Measurements from ENCODE around the gene RIMBP3C. TPM values are rescaled to one million over a fixed set of nuclear protein-coding genes. Genes with fewer than 3 reads are reported as not detected.
"Not testable (repeated sequence)": the region's sequence is repeated elsewhere in the genome, so short reads cannot be mapped to it uniquely, and the experiment has no call there.

Gene RIMBP3C
- 0.47 and 0.49 TPM in 2 replicates for total RNA-seq (2014; rRNA removed; shearing (Covaris generic))

- DNase-seq (ENCODE audit: low spot score); in situ Hi-C loops (cut with HindIII; ENCODE audit: low sequenced_read_pairs): not testable (repeated sequence)
Observed at GRCh38 chr22:21551361-21551760, at the start of gene RIMBP3C. RIMBP3C (minus strand) TSS chr22:21551461; CDS start chr22:21550976, 485 bp downstream.

- DNase-seq (ENCODE audit: low spot score) = no peak
- in situ Hi-C loops (cut with HindIII; ENCODE audit: low sequenced_read_pairs) = no loop called here
Observed at GRCh38 chr22:21599053-21599893, 48.0 kb upstream of the RIMBP3C start.

GRCh38 chr22:21598302-21598701 is 47.0 kb upstream of the RIMBP3C start:
- in situ Hi-C loops (cut with HindIII; ENCODE audit: low sequenced_read_pairs) = no loop called here
- DNase-seq (ENCODE audit: low spot score) = no peak

DNA sequence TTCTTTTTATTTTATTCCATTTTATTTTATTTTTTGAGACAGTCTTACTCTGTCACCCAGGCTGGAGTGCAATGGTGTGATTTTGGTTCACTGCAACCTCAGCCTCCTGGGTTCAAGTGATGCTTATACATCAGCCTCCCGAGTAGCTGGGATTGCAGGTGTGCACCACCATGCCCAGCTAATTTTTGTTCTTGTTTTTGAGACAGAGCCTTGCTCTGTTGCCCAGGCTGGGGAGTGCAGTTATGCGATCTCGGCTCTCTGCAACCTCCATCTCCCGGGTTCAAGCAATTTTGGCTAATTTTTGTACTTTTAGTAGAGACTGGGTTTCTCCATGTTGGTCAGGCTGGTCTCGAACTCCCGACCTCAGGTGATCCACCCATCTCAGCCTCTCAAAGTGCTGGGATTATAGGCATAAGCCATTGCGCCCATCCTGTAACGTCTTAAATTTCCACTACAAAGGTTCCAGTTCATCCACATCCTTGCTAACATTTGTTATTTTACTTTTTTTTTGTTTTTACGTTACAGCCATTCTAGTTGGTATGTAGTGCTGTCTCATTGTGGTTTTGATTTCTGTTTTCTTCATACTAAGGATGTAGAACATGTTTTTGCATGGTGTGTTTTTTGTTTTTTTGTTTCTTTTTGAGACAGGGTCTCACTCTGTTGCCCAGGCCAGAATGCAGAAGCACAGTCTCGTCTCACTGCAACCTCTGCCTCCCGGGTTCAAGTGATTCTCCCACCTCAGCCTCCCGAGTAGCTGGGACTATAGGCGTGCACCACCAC is 45.3 kb upstream of the RIMBP3C start:
- DNase-seq (ENCODE audit: low spot score); in situ Hi-C loops (cut with HindIII; ENCODE audit: low sequenced_read_pairs): not testable (repeated sequence)

- DNase-seq (ENCODE audit: low spot score) = no peak
- in situ Hi-C loops (cut with HindIII; ENCODE audit: low sequenced_read_pairs) = no loop called here
Observed at GRCh38 chr22:21594865-21595452, 43.7 kb upstream of the RIMBP3C start.

GRCh38 chr22:21593406-21594232 is 42.4 kb upstream of the RIMBP3C start:
- peak; percentile 65 for DNase-seq (ENCODE audit: low spot score)
- in situ Hi-C loops (cut with HindIII; ENCODE audit: low sequenced_read_pairs) = no loop called here

DNA sequence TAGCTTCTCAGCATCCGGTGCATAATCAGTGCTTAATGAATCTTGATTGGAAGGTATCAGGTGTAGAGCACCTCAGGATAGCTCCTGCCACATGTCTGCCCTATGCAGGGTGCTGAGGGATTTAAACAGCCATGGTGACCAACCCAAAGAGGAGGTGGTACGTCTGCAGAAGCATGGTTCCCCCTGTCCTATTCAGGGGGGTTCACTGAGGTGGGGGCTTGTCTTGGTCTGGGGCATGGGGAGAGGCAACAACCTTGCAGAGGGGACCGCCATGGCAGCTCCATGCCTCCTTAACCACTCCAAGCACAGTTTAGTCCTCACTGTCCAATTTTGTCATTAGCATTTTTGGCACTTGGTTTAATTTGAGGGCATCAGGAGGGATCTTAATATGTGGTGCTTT is 41.2 kb upstream of the RIMBP3C start:
- no peak for DNase-seq (ENCODE audit: low spot score)
- in situ Hi-C loops (cut with HindIII; ENCODE audit: low sequenced_read_pairs) = no loop called here

GRCh38 chr22:21591695-21592094 is 40.4 kb upstream of the RIMBP3C start:
- in situ Hi-C loops (cut with HindIII; ENCODE audit: low sequenced_read_pairs) = no loop called here
- no peak for DNase-seq (ENCODE audit: low spot score)

DNA sequence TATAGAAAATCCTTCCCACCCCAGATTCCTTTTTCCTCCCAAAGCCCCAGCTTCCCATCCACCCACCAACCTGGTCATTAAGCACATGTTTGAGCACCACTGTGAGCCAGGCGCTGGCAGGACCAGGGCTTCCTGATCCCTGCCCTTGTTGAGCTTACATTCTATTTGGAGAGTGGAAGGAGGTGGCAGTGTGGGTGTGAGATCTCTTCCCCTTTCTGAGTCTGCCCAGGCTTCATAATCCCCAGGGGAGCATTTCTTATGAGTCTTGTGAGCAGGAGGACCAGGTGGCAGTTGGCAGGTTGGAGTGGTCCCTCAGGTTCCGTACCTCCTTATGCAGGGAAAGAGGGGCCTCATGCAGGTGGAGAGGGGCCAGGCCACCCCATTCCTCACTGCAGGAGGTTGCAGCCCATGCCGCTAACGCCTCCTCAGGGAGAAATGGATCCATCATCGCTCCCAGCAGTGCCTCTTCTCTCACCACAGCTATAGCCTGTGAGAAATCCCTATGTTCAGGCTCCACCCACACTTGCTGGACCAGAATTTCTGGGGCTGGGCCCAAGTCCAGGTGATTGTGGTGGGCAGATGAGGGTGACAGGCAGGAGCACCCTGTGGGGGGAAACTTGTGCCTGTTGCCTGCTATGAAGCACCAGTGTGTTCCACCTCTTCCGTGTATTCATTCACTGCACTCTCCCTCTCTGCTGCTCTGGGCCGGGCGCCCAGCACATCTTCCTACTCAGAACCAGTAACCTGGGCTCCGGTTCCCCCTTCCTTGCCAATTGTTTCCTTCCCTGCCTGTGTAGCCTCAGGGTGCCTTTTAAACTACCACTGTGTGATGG is 39.8 kb upstream of the RIMBP3C start:
- in situ Hi-C loops (cut with HindIII; ENCODE audit: low sequenced_read_pairs) = no loop called here
- DNase-seq (ENCODE audit: low spot score) = peak; percentile 34

GRCh38 chr22:21589396-21589795 is 38.1 kb upstream of the RIMBP3C start:
- in situ Hi-C loops (cut with HindIII; ENCODE audit: low sequenced_read_pairs) = no loop called here

DNA sequence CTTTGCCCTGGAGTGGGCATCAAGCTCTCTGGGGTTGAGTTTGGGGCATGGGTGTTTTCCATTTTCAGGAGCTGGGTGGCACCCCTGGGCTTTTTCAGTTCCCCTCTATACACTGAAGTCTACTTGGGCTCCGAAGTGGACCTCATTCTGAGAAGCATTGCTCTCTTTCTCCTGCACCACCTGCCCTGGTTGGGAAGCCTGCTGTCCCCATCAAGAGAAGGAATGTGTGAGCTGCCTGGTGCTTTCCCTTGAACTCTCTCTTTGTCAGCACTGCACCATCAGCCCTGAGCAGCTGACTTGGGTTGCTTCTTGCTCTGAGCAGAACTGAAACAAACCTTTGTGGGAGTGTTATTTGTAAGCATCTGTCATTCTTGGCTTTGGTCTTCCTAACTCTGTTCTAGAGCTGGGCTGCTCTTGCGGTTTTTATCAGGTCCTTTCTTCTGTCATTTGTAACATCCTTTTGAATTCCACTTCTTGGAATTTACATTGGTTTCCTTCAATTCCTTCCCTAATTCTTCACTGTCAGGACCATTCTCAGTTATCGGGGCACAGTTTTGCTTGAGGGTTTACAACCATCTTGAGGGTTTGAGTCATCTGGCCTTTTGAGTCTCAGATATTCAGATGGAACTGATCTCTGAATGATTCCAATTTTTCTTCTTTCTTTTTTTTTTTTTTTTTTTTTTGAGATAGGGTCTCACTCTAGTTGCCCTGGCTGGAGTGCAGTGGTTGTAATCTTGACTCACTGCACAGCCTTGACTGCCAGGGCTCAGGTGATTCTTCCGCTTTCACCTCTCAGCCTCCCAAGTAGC is 36.7 kb upstream of the RIMBP3C start:
- in situ Hi-C loops (cut with HindIII; ENCODE audit: low sequenced_read_pairs) = no loop called here
- peak; percentile 47 for DNase-seq (ENCODE audit: low spot score)

More at GRCh38 chr22:21589396-21589795, 38.1 kb upstream of the RIMBP3C start:
- DNase-seq (ENCODE audit: low spot score) = no peak

DNA sequence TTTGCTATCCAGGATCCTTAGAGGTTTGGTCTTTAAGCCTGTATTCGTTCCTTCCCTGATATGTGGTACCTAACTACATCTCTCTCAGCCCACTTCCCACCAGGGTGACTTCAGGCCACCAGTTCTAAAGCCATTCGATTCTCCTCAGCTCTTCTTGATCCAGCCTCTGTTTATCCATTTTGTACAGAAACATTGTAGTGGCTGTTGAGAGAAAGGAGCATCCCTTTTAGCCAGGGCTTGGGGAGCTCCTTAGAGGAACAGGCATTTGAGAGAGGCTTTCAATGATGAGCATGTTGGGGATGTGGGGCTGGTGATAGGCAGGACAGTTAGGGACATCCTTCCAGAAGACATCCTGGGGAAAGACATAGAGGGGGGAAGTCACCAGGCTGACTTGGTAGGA is 34.1 kb upstream of the RIMBP3C start:
- in situ Hi-C loops (cut with HindIII; ENCODE audit: low sequenced_read_pairs) = no loop called here
- DNase-seq (ENCODE audit: low spot score) = no peak

DNA sequence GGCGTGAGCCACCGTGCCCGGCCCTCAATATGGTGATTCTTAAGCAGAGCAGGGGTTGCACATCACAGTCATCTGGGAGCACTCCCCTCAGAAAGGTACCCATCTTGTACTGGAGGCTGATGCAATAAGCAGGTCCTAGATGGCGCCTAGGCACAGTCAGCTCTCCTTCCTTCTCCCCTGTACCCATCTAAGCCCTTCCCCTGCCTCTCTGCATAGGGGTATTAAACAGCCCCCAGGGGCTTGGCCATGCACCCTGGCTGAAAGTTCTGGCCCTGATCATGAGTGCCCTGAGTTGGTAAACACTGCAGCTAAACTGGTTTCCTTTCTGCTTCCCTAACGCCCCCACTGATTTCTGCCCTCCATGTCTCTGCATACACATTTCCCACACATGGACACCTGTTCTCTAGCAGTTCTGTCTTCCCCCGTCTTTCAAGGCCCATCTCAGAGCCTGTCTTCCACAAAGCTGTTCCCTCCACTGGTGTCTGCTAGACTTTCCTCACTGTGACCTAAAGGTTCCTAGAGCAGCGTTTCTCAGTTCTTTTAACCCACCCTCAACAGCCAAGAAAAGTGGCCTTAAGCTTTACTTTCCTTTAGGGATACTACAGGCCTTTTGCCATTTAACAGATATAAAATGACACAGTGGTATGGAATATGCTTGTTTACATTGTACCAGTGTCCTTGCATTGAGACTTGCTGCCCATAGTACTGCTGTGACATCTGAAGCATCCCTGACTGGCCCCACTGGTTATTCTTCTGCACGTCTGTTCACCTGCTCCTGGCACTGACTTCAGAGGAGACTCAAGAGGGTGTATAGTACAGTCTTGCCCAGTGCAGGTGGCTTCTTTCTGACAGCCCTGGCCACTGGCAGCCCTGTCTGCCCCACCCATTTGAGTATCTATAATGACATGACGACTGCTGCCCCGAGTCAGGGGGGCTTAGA is 31.8 kb upstream of the RIMBP3C start:
- no peak for DNase-seq (ENCODE audit: low spot score)
- in situ Hi-C loops (cut with HindIII; ENCODE audit: low sequenced_read_pairs) = no loop called here

DNA sequence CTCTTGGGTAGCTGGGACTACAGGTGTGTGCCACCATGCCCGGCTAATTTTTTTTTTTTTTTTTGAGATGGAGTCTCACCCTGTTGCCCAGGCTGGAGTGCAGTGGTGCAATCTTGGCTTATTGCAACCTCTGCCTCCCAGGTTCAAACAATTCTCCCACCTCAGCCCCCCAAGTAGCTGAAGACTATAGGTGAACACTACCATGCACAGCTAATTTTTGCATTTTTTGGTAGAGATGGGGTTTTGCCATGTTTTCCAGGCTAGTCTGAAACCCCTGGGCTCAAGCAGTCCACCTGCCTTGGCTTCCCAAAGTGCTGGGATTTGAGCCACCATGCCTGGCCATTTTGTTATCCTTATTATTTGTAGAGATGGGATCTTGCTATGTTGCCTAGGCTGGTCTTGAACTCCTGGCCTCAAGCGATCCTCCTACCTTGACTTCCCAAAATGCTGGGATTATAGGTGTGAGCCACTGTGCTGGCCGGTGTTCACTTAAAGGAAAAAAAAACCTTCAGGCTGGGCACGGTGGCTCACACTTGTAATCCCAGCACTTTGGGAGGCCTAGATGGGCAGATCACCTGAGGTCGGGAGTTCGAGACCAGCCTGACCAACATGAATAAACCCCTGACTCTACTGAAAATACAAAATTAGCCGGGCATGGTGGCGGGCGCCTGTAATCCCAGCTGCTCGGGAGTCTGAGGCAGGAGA is 29.9 kb upstream of the RIMBP3C start:
- in situ Hi-C loops (cut with HindIII; ENCODE audit: low sequenced_read_pairs); DNase-seq (ENCODE audit: low spot score): not testable (repeated sequence)

DNA sequence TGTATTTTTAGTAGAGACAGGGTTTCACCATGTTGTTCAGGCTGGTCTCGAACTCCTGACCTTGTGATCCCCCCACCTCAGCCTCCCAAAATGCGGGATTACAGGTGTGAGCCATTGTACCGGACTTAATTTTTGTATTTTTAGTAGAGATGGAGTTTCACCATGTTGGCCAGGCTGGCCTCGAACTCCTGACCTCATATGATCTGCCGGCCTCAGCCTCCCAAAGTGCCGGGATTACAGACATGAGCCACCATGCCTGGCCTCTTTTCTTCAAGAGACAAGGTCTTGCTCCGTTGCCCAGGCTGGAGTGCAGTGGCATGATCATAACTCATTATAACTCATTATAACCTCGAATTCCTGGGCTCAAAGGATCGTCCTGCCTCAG is 29.4 kb upstream of the RIMBP3C start:
- in situ Hi-C loops (cut with HindIII; ENCODE audit: low sequenced_read_pairs); DNase-seq (ENCODE audit: low spot score): not testable (repeated sequence)

DNA sequence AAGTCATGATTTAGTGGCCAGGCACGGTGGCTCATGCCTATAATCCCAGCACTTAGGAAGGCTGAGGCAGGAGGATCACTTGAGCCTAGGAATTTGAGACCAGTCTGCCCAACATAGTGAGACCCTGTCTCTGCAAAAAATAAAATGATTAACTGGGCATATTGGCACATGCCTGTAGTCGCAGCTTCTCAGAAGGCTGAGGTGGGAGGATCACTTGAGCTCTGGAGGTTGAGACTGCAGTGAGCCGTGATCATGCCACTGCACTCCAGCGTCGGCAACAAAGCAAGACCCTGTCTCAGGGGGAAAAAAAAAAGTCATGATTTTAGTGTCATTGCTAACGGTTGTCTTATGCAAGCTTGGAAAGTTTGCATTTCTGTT is 28.2 kb upstream of the RIMBP3C start:
- in situ Hi-C loops (cut with HindIII; ENCODE audit: low sequenced_read_pairs) = no loop called here
- no peak for DNase-seq (ENCODE audit: low spot score)

Measured in G401 (cell line).